ENCODE measurements around the gene ING4.

The ING4 gene

GRCh38 chr12:6691473-6691872 lies 28.6 kb upstream of the ING4 start:
- Histone ChIP-seq H3K4me3 (ENCODE audit: low read depth in 1 of 2, low read length in 1 of 2) (no peak overlapping the region), H3K36me3 (no peaks in the 10 kb centered on the region), H3K27ac (no peak overlapping the region), H3K27me3 (peaks cover 14% of the 10 kb centered on the region), H3K9me3 (no peaks in the 10 kb centered on the region), H3K4me1 (ENCODE audit: control insufficient read depth in 1 of 2, insufficient read depth in 1 of 2, low read depth in 1 of 2, low read length in 1 of 2) (peaks cover 27 to 32% of the 10 kb centered on the region in 2 experiments)
- no peak for TF ChIP-seq CTCF (IDR thresholded peaks at IDR 0.05)

- peak; percentile 74 for TF ChIP-seq CTCF (IDR thresholded peaks at IDR 0.05)
- no peaks in the 10 kb centered on the region for H3K9me3 ChIP-seq
- H3K4me1 ChIP-seq (ENCODE audit: control insufficient read depth in 1 of 2, insufficient read depth in 1 of 2, low read depth in 1 of 2, low read length in 1 of 2) = peaks cover 33 to 37% of the 10 kb centered on the region in 2 experiments
- H3K27ac ChIP-seq = peak within 1 kb of the TSS; percentile 96
- H3K4me3 ChIP-seq (ENCODE audit: low read depth in 1 of 2, low read length in 1 of 2) = peak within 1 kb of the TSS; percentile 71 to 81
- no peaks in the 10 kb centered on the region for H3K27me3 ChIP-seq
- no peaks in the 10 kb centered on the region for H3K36me3 ChIP-seq
These were observed 26.3 kb upstream of the ING4 start, which contains the start of gene ZNF384 for GRCh38 chr12:6688999-6689882. ZNF384 (minus strand) TSS chr12:6689375; CDS start chr12:6679520, 9,855 bp downstream.

- peak overlapping the region; percentile 96 for H3K27ac ChIP-seq
- H3K4me1 ChIP-seq (ENCODE audit: control insufficient read depth in 1 of 2, insufficient read depth in 1 of 2, low read depth in 1 of 2, low read length in 1 of 2) = peaks cover 33 to 37% of the 10 kb centered on the region in 2 experiments
- no peaks in the 10 kb centered on the region for H3K36me3 ChIP-seq
- H3K4me3 ChIP-seq (ENCODE audit: low read depth in 1 of 2, low read length in 1 of 2) = peak overlapping the region; percentile 71 to 81
- H3K27me3 ChIP-seq = no peaks in the 10 kb centered on the region
- no peaks in the 10 kb centered on the region for H3K9me3 ChIP-seq
- no peak for TF ChIP-seq CTCF (IDR thresholded peaks at IDR 0.05)
These were observed 25.7 kb upstream of the ING4 start for GRCh38 chr12:6688543-6688998.

GRCh38 chr12:6685814-6686213 lies 22.9 kb upstream of the ING4 start:
- Histone ChIP-seq H3K36me3 (peaks cover 4% of the 10 kb centered on the region), H3K27me3 (no peaks in the 10 kb centered on the region), H3K9me3 (no peaks in the 10 kb centered on the region), H3K4me3 (ENCODE audit: low read depth in 1 of 2, low read length in 1 of 2) (no peak overlapping the region), H3K4me1 (ENCODE audit: control insufficient read depth in 1 of 2, insufficient read depth in 1 of 2, low read depth in 1 of 2, low read length in 1 of 2) (peaks cover 39 to 41% of the 10 kb centered on the region in 2 experiments), H3K27ac (peak overlapping the region; percentile 96)
- no peak for TF ChIP-seq CTCF (IDR thresholded peaks at IDR 0.05)

- TF ChIP-seq CTCF (IDR thresholded peaks at IDR 0.05) = peak; percentile 46
- no peak overlapping the region for H3K4me3 ChIP-seq (ENCODE audit: low read depth in 1 of 2, low read length in 1 of 2)
- H3K9me3 ChIP-seq = no peaks in the 10 kb centered on the region
- H3K4me1 ChIP-seq (ENCODE audit: control insufficient read depth in 1 of 2, insufficient read depth in 1 of 2, low read depth in 1 of 2, low read length in 1 of 2) = peaks cover 37 to 42% of the 10 kb centered on the region in 2 experiments
- H3K27ac ChIP-seq = no peak overlapping the region
- peaks cover 11% of the 10 kb centered on the region for H3K36me3 ChIP-seq
- H3K27me3 ChIP-seq = no peaks in the 10 kb centered on the region
These were observed 21.7 kb upstream of the ING4 start for GRCh38 chr12:6684609-6685008.

All from neutrophil (primary cell).